Left cardiac atrium (tissue), 4 donors: Measurements from ENCODE around the gene MAPKAPK3. TPM values are rescaled to one million over a fixed set of nuclear protein-coding genes. Genes with fewer than 3 reads are reported as not detected.
A peak's percentile ranks its signal among the peaks of the same experiment; 100 is the strongest.

Source experiments
- ATAC-seq, 2 donors: fragments of 200-7000 bp; cut with Tn5 transposase; one replicate each; pipeline ENCODE4 v1.9.1; 2020; ENCODE audit warnings: mild to moderate bottlenecking in 2 of 2, moderate library complexity in 2 of 2
- DNase-seq: peaks from one replicate; pipeline ENCODE4 v3.0.0-alpha.2; 2020
- intact Hi-C, 2 donors: fragments of 100-400 bp; cut with DNase I; formaldehyde crosslinking; loops; one replicate each; pipeline versions ENCODE4 v1.14.1 to v1.15.1; 2022 to 2023
- total RNA-seq, 2 donors: library from RNA; stranded (reverse); fragmentation: NEBNext Ultra II Directional; extraction: Animal tissue kit (Norgen Biotek cat#: 25700); gene quantifications; one replicate each; pipeline ENCODE4 v1.2.1, GENCODE V29; 2021
- donor health status: DM: no; HTN: yes; CAD: no.
- donor health status: DM: no; HTN: yes; CAD: no; lungs with severe emphysema.
- donor health status: DM: yes; HTN: yes; CAD: no.
- donor health status: Dilated cardiomyopathy.

Gene MAPKAPK3
- total RNA-seq, 2 donors from 2014 or later, result 170 to 177 TPM

GRCh38 chr3:50584391-50584790 lies 32.6 kb upstream of the MAPKAPK3 start:
- DNase-seq (no peak), ATAC-seq (no peak)
- intact Hi-C loops, result loop anchor here in 1 of 2 donors (2.0 kb wide), 1 partner anchor 14 kb away; no protein-coding TSS in a partner anchor

GRCh38 chr3:50585919-50586762 lies 30.8 kb upstream of the MAPKAPK3 start:
- ATAC-seq (no peak), DNase-seq (no peak)
- intact Hi-C loops, result loop anchor here in 1 of 2 donors (2.0 kb wide), 1 partner anchor 13 kb away; no protein-coding TSS in a partner anchor

- ATAC-seq (no peak), DNase-seq (no peak)
- intact Hi-C loops, result no loop called here
These were observed 30.2 kb upstream of the MAPKAPK3 start for GRCh38 chr3:50586763-50587070.

GRCh38 chr3:50587373-50587772 lies 29.6 kb upstream of the MAPKAPK3 start:
- intact Hi-C loops, result no loop called here
- ATAC-seq (peak in 1 of 2 donors; percentile 53), DNase-seq (no peak)

GRCh38 chr3:50587806-50588758 lies 28.9 kb upstream of the MAPKAPK3 start:
- DNase-seq (no peak), ATAC-seq (no peak)
- intact Hi-C loops, result no loop called here

- no peak for DNase-seq
- intact Hi-C loops, result no loop called here
- no peak for ATAC-seq
These were observed 28.1 kb upstream of the MAPKAPK3 start for GRCh38 chr3:50588759-50589433.

- intact Hi-C loops, result no loop called here
- DNase-seq (no peak), ATAC-seq (no peak)
These were observed 25.7 kb upstream of the MAPKAPK3 start for GRCh38 chr3:50591196-50591741.

- intact Hi-C loops, result no loop called here
- ATAC-seq (peak; percentile 16 to 40), DNase-seq (no peak)
These were observed 24.4 kb upstream of the MAPKAPK3 start for GRCh38 chr3:50592568-50592967.

GRCh38 chr3:50594253-50594785 lies 22.6 kb upstream of the MAPKAPK3 start:
- intact Hi-C loops, result no loop called here
- no peak for DNase-seq
- ATAC-seq, result no peak

- intact Hi-C loops, result loop anchor here in 1 of 2 donors (2.0 kb wide), 1 partner anchor 14 kb away; no protein-coding TSS in a partner anchor
- DNase-seq (no peak), ATAC-seq (no peak)
These were observed 17.7 kb upstream of the MAPKAPK3 start for GRCh38 chr3:50599115-50599715.

GRCh38 chr3:50599716-50600118 lies 17.2 kb upstream of the MAPKAPK3 start:
- intact Hi-C loops, result loop anchor here in 1 of 2 donors (2.0 kb wide), 1 partner anchor 15 kb away; no protein-coding TSS in a partner anchor
- DNase-seq (no peak), ATAC-seq (no peak)

GRCh38 chr3:50600141-50600753 lies 16.7 kb upstream of the MAPKAPK3 start:
- DNase-seq (no peak), ATAC-seq (no peak)
- intact Hi-C loops, result no loop called here

GRCh38 chr3:50600841-50601591 lies 15.9 kb upstream of the MAPKAPK3 start:
- intact Hi-C loops, result no loop called here
- DNase-seq, result peak; percentile 95
- peak; percentile 86 to 87 for ATAC-seq

- intact Hi-C loops, result no loop called here
- DNase-seq (no peak), ATAC-seq (no peak)
These were observed 14.3 kb upstream of the MAPKAPK3 start for GRCh38 chr3:50602595-50603191.

GRCh38 chr3:50603261-50604109 lies 13.5 kb upstream of the MAPKAPK3 start:
- intact Hi-C loops, result no loop called here
- ATAC-seq, result no peak

GRCh38 chr3:50604110-50604621 lies 12.8 kb upstream of the MAPKAPK3 start:
- DNase-seq, result no peak
- intact Hi-C loops, result no loop called here
- ATAC-seq, result no peak

More at GRCh38 chr3:50603261-50604109, 13.5 kb upstream of the MAPKAPK3 start:
- no peak for DNase-seq
